Stomach (tissue), 9 donors: Measurements from ENCODE around the gene TMOD3. TPM values are rescaled to one million over a fixed set of nuclear protein-coding genes. Genes with fewer than 3 reads are reported as not detected.
A peak's percentile ranks its signal among the peaks of the same experiment; 100 is the strongest.

Experiments used
- DNase-seq, 2 donors: peaks; one replicate each; pipeline versions ENCODE4 v3.0.0 to v3.0.0-alpha.2; 2013 to 2019
- H3K27ac ChIP-seq, 5 donors: fragments of 200-600 bp in 4 of 5; sonication (generic) in 4 of 5; one replicate each; pipeline ENCODE4 v1.5.1; 2013 to 2019; ENCODE audit warnings: mild to moderate bottlenecking in 1 of 5, moderate library complexity in 1 of 5
- H3K27me3 ChIP-seq, 3 donors: fragments of 200-600 bp; sonication (generic); one replicate each; pipeline ENCODE4 v1.5.1; 2017 to 2019; ENCODE audit warnings: mixed run types in 1 of 3
- H3K36me3 ChIP-seq, 4 donors: fragments of 200-600 bp; sonication (generic); 1 replicate in 3 of 4; 2 replicates in 1 of 4; pipeline ENCODE4 v1.5.1; 2016 to 2019
- H3K4me1 ChIP-seq, 4 donors: fragments of 200-600 bp; sonication (generic); one replicate each; pipeline ENCODE4 v1.5.1; 2016 to 2019
- H3K4me3 ChIP-seq, 4 donors: fragments of 200-600 bp; sonication (generic) in 3 of 4; one replicate each; pipeline ENCODE4 v1.5.1; 2016 to 2019; ENCODE audit warnings: mild to moderate bottlenecking in 1 of 4
- H3K9me3 ChIP-seq, 4 donors: fragments of 200-600 bp; sonication (generic); one replicate each; pipeline ENCODE4 v1.5.1; 2016 to 2019
- EP300 ChIP-seq: sonication (generic); formaldehyde crosslinking; IDR thresholded peaks from one replicate; pipeline ENCODE4 v1.6.1; 2017; ENCODE audit warnings: antibody characterized with exemption
- POLR2A ChIP-seq, 4 donors: fragments of 450-650 bp; IDR thresholded peaks; one replicate each; pipeline ENCODE4 v1.6.1; 2016; ENCODE audit warnings: antibody characterized with exemption in 4 of 4, control low read depth in 2 of 4, mild to moderate bottlenecking in 1 of 4, moderate library complexity in 1 of 4
- POLR2AphosphoS5 ChIP-seq, 3 donors: sonication (generic); formaldehyde crosslinking; IDR thresholded peaks; one replicate each; pipeline ENCODE4 v1.6.1; 2016; ENCODE audit warnings: antibody characterized with exemption in 3 of 3
- WGBS, 5 donors: extraction: QIAGEN DNeasy Blood & Tissue Kit in 3 of 5; methylation state at CpG; one replicate each; pipeline versions ENCODE4 v1.1.5 to v1.1.7; 2013 to 2018; 5-methylcytosine and 5-hydroxymethylcytosine counted together
- intact Hi-C: fragments of 100-400 bp; cut with DNase I; formaldehyde crosslinking; loops from one replicate; pipeline ENCODE4 v1.15.1; 2023; ENCODE audit warnings: low total_unique reads
- polyA plus RNA-seq, 3 donors: library from polyadenylated mRNA; stranded (reverse); fragments of 200-250 nt; gene quantifications; one replicate each; pipeline ENCODE4 v1.2.3, GENCODE V29; 2013
- total RNA-seq, 5 donors: library from RNA; depleted of rRNA; stranded (reverse); fragments of >200 nt; gene quantifications; one replicate each; pipeline versions ENCODE4 v1.1.0 to v1.2.3, GENCODE V29; 2014 to 2016
- TF ChIP-seq, protein P1 (sequence below), 7 experiments: fragments of 450-650 bp in 4 of 7; fragments of 200-600 bp in 3 of 7; sonication (generic) in 3 of 7; IDR thresholded peaks; one replicate each; pipeline ENCODE4 v1.5.1; 2016 to 2019; ENCODE audit warnings: antibody characterized with exemption in 7 of 7, control low read depth in 2 of 7, mild to moderate bottlenecking in 1 of 7
- donor health status: healthy with polysubstance abuse.
- donor health status: Bipolar disorder and iron deficiency.
- donor health status: healthy.

TMOD3 gene
- total and polyA plus RNA-seq, 8 donors, result 10.1 to 64.3 (median 15.2) TPM

DNA sequence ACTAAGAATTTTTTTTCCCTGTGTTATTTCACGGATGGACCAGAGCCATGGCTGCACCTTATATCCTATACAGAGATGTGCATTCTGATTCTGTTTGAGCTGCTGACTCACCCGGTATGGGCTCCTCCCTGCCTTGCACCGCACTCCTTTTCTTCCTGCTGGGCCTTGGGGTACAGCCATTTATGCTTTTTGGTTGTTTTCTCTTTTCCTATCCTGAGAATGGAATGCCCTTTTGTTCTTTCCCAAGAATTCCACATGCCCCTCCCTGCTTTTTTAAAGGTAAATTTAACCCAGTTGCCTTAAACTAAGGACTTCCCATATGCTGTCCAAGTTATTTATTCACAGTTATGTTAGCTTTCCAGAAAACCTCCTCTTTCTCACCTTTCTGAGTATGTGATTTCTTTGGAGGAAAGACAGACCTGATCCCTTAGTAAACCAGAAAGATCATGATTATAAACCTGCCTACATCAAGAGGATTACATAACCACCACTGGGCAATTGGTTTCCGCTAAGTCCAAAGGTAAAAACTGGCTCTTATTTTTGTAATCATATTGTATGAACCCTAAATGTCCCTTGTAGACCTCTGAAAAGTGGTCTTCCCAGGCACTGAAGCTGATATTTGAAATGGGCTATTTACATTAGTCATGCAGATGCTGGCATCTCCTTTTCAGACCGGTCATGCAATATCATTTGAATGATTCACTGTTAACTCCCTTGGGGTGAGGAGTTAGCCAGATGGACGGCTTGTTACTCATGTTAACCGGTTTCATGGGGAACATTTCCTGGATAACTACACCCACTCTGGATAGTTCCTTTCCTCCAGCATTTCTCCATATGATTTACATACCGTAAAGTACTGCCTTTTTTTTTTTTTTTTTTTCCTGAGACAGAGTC lies 45.5 kb downstream of the TMOD3 start:
- peaks cover 23 to 43% (median 26%) of the 10 kb centered on the region in 4 donors for H3K4me1 ChIP-seq
- H3K36me3 ChIP-seq, result peaks cover 5 to 33% (median 32%) of the 10 kb centered on the region in 4 donors
- intact Hi-C loops, result no loop called here

DNA sequence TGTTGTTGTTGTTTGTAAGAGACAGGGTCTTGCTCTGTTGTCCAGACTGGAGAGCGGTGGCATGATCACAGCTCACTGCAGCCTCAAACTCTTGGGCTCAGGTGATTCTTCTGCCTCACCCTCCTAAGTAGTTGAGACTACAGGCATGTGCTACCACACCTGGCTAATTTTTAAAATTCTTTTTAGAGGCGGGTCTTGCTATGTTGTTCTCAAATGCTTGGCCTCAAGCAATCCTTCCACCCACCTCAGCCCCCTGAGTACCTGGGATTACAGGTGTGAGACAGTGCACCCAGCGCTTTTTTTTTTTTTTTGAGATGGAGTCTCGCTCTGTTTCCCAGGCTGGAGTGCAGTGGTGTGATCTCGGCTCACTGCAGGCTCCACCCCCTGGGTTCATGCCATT lies 46.7 kb downstream of the TMOD3 start:
- Histone ChIP-seq H3K4me3 (no peak overlapping the region), H3K27me3 (no peaks in the 10 kb centered on the region), H3K36me3 (peaks cover 0 to 25% (median 20%) of the 10 kb centered on the region in 4 donors), H3K27ac (peak overlapping the region in 3 of 5 donors; percentile 76 to 84 (median 82)), H3K4me1 (peaks cover 23 to 53% (median 26%) of the 10 kb centered on the region in 4 donors), H3K9me3 (no peaks in the 10 kb centered on the region)
- no peak for TF ChIP-seq POLR2AphosphoS5 (IDR thresholded peaks at IDR 0.05)
- TF ChIP-seq, protein P1, sequence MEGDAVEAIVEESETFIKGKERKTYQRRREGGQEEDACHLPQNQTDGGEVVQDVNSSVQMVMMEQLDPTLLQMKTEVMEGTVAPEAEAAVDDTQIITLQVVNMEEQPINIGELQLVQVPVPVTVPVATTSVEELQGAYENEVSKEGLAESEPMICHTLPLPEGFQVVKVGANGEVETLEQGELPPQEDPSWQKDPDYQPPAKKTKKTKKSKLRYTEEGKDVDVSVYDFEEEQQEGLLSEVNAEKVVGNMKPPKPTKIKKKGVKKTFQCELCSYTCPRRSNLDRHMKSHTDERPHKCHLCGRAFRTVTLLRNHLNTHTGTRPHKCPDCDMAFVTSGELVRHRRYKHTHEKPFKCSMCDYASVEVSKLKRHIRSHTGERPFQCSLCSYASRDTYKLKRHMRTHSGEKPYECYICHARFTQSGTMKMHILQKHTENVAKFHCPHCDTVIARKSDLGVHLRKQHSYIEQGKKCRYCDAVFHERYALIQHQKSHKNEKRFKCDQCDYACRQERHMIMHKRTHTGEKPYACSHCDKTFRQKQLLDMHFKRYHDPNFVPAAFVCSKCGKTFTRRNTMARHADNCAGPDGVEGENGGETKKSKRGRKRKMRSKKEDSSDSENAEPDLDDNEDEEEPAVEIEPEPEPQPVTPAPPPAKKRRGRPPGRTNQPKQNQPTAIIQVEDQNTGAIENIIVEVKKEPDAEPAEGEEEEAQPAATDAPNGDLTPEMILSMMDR (IDR thresholded peaks at IDR 0.05), result no peak
- no peak for TF ChIP-seq EP300
- TF ChIP-seq POLR2A (IDR thresholded peaks at IDR 0.05), result no peak
- WGBS, 5 donors, result 89 to 97% (median 94%) methylated on average over 5 of the region's 5 CpGs
- intact Hi-C loops, result no loop called here
- no peak for DNase-seq

More for the DNA sequence above, 45.5 kb downstream of the TMOD3 start:
- DNase-seq, result peak; percentile 31 to 47
- WGBS, 5 donors, result 45 to 57% (median 53%) methylated on average over 8 of the region's 8 CpGs
- TF ChIP-seq EP300, result no peak
- TF ChIP-seq, protein P1 (IDR thresholded peaks at IDR 0.05), result no peak
- peak in 2 of 3 donors; percentile 28 to 82 for TF ChIP-seq POLR2AphosphoS5 (IDR thresholded peaks at IDR 0.05)
- TF ChIP-seq POLR2A (IDR thresholded peaks at IDR 0.05), result no peak
- no peaks in the 10 kb centered on the region for H3K9me3 ChIP-seq
- H3K4me3 ChIP-seq, result no peak overlapping the region
- H3K27ac ChIP-seq, result peak overlapping the region; percentile 29 to 84 (median 76)
- no peaks in the 10 kb centered on the region for H3K27me3 ChIP-seq

DNA sequence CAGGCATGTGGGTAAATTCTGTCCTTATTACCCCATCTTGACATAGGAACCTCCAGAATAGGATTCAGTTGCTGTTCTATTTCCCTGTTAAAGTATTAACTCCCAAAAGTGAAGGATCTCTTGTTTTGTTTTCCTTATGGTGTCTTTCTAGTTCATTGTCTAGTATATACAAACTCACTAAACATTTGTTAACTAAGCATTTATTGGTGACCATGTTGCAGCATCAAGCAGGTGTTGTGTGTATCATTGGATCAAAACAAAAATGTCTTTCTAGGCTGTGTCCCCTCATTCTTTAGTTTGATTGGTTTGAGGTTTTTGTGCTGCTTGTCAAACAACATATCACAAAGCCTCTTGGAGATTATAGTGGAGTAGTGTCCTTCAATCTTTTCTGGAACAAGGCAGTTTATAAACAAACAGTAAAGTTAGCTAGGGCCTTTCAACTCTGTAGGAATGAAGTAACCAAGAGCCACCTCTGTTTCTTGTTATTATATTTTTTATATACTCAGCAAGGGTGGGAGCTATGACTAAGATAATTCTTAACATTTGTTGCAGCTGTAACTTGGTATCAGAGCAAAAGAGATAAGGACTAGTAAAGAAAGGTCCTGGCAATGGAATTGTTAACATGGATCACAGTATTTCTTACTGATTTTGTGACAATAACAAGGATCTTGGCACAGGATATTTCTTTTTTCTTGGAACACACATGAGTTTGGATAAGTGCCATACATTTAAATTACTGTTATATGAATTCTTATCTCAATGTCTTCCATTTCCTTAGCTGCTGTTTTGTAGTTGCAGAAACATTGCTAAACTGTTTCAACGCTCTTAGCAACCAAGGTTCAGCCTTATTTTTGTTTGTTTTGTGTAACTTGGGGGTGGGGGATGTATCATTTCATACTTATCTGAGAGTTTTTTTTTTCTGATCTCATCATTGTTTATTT lies 49.3 kb downstream of the TMOD3 start:
- intact Hi-C loops, result no loop called here
- 13 to 30% (median 20%) methylated on average over 1 of the region's 1 CpG for WGBS, 5 donors

DNA sequence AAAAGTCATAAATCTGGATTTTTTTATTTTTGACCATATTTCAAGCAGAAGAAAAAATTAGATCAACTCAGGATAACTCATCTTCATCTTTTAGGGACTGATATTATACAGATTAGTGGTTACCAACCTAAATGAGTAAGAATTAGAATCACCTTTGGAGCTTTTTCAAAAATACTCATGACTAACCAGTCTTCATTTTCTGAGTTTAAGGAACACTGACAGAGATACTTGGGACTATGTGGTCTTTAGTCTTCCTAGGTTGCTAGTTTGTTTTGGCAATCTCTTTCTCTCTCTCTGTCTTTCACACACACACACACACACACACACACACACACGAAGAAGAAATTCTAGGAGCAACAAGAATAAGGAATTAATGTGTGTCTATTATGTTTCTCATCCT lies 50.1 kb downstream of the TMOD3 start:
- no peaks in the 10 kb centered on the region for H3K27me3 ChIP-seq
- peak overlapping the region in 3 of 5 donors; percentile 49 to 74 (median 58) for H3K27ac ChIP-seq
- intact Hi-C loops, result no loop called here
- peaks cover 0 to 4% (median 0%) of the 10 kb centered on the region in 4 donors for H3K36me3 ChIP-seq
- 22 to 74% (median 47%) methylated on average over 1 of the region's 1 CpG for WGBS, 5 donors
- no peak for DNase-seq
- no peaks in the 10 kb centered on the region for H3K9me3 ChIP-seq
- TF ChIP-seq POLR2A (IDR thresholded peaks at IDR 0.05) (no peak), EP300 (no peak), POLR2AphosphoS5 (IDR thresholded peaks at IDR 0.05) (no peak)
- TF ChIP-seq, protein P1 (IDR thresholded peaks at IDR 0.05), result no peak
- H3K4me3 ChIP-seq, result no peak overlapping the region
- H3K4me1 ChIP-seq, result peaks cover 20 to 68% (median 32%) of the 10 kb centered on the region in 4 donors

More for the DNA sequence above, 49.3 kb downstream of the TMOD3 start:
- H3K4me1 ChIP-seq, result peaks cover 23 to 69% (median 31%) of the 10 kb centered on the region in 4 donors
- no peak for TF ChIP-seq POLR2A (IDR thresholded peaks at IDR 0.05)
- peak in 2 of 3 donors; percentile 6 to 48 for TF ChIP-seq POLR2AphosphoS5 (IDR thresholded peaks at IDR 0.05)
- peaks cover 0 to 4% (median 0%) of the 10 kb centered on the region in 4 donors for H3K36me3 ChIP-seq
- peak in 1 of 2 donors; percentile 85 for DNase-seq
- H3K27ac ChIP-seq, result peak overlapping the region in 4 of 5 donors; percentile 49 to 74 (median 56)
- no peaks in the 10 kb centered on the region for H3K9me3 ChIP-seq
- no peaks in the 10 kb centered on the region for H3K27me3 ChIP-seq
- H3K4me3 ChIP-seq, result no peak overlapping the region
